ENCODE results near the gene ARSK.

Gene ARSK

GRCh38 chr5:95619096-95619495, 64.2 kb downstream of the ARSK start:
- no peak for DNase-seq (ENCODE audit: low read depth)
- no peak overlapping the region for H3K4me3 ChIP-seq (ENCODE audit: low read depth, low read length)
- TF ChIP-seq, protein P1, sequence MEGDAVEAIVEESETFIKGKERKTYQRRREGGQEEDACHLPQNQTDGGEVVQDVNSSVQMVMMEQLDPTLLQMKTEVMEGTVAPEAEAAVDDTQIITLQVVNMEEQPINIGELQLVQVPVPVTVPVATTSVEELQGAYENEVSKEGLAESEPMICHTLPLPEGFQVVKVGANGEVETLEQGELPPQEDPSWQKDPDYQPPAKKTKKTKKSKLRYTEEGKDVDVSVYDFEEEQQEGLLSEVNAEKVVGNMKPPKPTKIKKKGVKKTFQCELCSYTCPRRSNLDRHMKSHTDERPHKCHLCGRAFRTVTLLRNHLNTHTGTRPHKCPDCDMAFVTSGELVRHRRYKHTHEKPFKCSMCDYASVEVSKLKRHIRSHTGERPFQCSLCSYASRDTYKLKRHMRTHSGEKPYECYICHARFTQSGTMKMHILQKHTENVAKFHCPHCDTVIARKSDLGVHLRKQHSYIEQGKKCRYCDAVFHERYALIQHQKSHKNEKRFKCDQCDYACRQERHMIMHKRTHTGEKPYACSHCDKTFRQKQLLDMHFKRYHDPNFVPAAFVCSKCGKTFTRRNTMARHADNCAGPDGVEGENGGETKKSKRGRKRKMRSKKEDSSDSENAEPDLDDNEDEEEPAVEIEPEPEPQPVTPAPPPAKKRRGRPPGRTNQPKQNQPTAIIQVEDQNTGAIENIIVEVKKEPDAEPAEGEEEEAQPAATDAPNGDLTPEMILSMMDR (IDR thresholded peaks at IDR 0.05; ENCODE audit: insufficient read depth, low read depth, low read length, missing control alignments), result no peak

DNA sequence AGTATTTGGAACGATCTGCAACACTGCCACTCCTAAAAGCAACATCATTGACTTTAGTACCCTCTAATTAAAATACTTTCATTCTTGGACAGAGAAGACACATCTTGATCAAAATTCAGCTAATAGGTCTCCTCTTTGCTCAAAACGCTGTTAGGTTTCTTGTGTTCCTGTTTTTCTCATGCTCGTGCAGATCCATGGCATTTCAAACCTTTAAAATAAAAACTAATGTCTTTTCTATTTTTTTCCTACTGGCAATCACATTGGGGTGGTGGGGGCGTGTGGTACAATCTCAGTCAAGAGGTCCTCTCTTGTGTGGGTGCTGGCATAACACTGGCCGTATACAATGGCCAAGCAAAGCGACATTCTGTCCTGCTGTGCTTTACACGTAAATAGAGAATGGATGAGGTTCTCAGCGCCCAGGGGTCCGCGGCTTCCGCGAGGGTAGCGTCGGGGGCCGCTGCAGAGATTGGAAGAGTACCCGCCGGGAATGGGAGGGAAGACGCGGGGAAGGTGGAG, 64.7 kb downstream of the ARSK start:
- DNase-seq (ENCODE audit: low read depth), result no peak
- TF ChIP-seq, protein P1 (IDR thresholded peaks at IDR 0.05; ENCODE audit: insufficient read depth, low read depth, low read length, missing control alignments), result no peak
- peak overlapping the region; percentile 76 for H3K4me3 ChIP-seq (ENCODE audit: low read depth, low read length)

DNA sequence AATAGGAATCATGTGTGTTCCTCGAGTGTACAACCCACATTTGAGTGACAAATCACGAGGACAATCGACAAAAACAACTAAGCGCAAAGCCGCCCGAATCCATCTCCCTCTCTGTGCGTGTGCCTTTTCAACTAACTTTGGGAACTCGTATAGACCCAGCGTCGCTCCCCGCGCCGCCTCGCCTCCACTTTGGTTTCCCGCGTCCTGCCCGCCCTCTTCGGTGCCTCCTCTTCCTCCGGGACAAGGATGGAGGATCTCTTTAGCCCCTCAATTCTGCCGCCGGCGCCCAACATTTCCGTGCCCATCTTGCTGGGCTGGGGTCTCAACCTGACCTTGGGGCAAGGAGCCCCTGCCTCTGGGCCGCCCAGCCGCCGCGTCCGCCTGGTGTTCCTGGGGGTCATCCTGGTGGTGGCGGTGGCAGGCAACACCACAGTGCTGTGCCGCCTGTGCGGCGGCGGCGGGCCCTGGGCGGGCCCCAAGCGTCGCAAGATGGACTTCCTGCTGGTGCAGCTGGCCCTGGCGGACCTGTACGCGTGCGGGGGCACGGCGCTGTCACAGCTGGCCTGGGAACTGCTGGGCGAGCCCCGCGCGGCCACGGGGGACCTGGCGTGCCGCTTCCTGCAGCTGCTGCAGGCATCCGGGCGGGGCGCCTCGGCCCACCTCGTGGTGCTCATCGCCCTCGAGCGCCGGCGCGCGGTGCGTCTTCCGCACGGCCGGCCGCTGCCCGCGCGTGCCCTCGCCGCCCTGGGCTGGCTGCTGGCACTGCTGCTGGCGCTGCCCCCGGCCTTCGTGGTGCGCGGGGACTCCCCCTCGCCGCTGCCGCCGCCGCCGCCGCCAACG, 65.3 kb downstream of the ARSK start, which contains the start of gene GPR150:
GPR150 (plus strand) TSS at position 58 of the 840 bp plus-strand sequence; CDS start at position 247, 189 bp downstream.
- DNase-seq (ENCODE audit: low read depth), result peak; percentile 89
- TF ChIP-seq, protein P1 (IDR thresholded peaks at IDR 0.05; ENCODE audit: insufficient read depth, low read depth, low read length, missing control alignments), result peak; percentile 22
- peak within 1 kb of the TSS; percentile 76 for H3K4me3 ChIP-seq (ENCODE audit: low read depth, low read length)

GRCh38 chr5:95620870-95621838, 66.3 kb downstream of the ARSK start:
- TF ChIP-seq, protein P1 (IDR thresholded peaks at IDR 0.05; ENCODE audit: insufficient read depth, low read depth, low read length, missing control alignments), result peak; percentile 2
- DNase-seq (ENCODE audit: low read depth), result peak; percentile 59
- H3K4me3 ChIP-seq (ENCODE audit: low read depth, low read length), result peak overlapping the region; percentile 63

GRCh38 chr5:95621839-95622629, 67.1 kb downstream of the ARSK start:
- peak; percentile 29 for DNase-seq (ENCODE audit: low read depth)
- peak overlapping the region; percentile 63 for H3K4me3 ChIP-seq (ENCODE audit: low read depth, low read length)
- TF ChIP-seq, protein P1 (IDR thresholded peaks at IDR 0.05; ENCODE audit: insufficient read depth, low read depth, low read length, missing control alignments), result no peak

- no peak for DNase-seq (ENCODE audit: low read depth)
- no peak overlapping the region for H3K4me3 ChIP-seq (ENCODE audit: low read depth, low read length)
- TF ChIP-seq, protein P1 (IDR thresholded peaks at IDR 0.05; ENCODE audit: insufficient read depth, low read depth, low read length, missing control alignments), result no peak
These were observed 68.8 kb downstream of the ARSK start for GRCh38 chr5:95623706-95624105.
